NB4 (cell line): ENCODE data around the gene ZNF334.

Experiments
- CTCF ChIP-seq: IDR thresholded peaks from one replicate; pipeline ENCODE4 v1.5.1; 2012; ENCODE audit warnings: low read depth, low read length
- MYC ChIP-seq: IDR thresholded peaks from 2 replicates; pipeline ENCODE4 v1.6.1; 2011; ENCODE audit warnings: low read depth, low read length
- POLR2A ChIP-seq: IDR thresholded peaks from 2 replicates; pipeline ENCODE4 v1.6.1; 2011; ENCODE audit warnings: mild to moderate bottlenecking; ENCODE audit not compliant: insufficient read length; ENCODE audit errors: extremely low read depth
- TF ChIP-seq, protein P1 (sequence below): IDR thresholded peaks from 2 replicates; pipeline ENCODE4 v1.6.1; 2011; ENCODE audit warnings: low read depth, low read length

DNA sequence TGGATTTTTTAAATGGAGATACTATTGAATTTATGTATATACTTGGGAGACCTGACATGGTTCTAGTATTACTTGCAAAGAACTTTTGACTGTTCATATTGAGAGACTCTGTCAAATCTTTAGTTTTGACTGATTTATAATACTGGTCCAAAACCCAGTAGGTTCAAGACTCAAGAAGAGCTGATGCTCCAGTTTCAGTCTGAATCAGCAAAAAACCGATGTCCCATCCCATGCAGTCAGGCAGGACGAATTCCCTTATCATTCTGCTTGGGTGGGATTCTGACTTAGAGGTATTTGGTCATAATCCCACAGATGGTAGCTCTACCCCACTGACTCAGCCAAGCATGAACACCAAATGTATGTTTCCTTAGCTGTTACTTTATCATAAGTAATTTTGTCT lies 29.5 kb downstream of the ZNF334 start:
- no peak for TF ChIP-seq CTCF
- no peak for TF ChIP-seq POLR2A
- TF ChIP-seq, protein P1, sequence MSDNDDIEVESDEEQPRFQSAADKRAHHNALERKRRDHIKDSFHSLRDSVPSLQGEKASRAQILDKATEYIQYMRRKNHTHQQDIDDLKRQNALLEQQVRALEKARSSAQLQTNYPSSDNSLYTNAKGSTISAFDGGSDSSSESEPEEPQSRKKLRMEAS, result no peak
- TF ChIP-seq MYC, result no peak
